ENCODE results near the gene KIF2C.

DNA sequence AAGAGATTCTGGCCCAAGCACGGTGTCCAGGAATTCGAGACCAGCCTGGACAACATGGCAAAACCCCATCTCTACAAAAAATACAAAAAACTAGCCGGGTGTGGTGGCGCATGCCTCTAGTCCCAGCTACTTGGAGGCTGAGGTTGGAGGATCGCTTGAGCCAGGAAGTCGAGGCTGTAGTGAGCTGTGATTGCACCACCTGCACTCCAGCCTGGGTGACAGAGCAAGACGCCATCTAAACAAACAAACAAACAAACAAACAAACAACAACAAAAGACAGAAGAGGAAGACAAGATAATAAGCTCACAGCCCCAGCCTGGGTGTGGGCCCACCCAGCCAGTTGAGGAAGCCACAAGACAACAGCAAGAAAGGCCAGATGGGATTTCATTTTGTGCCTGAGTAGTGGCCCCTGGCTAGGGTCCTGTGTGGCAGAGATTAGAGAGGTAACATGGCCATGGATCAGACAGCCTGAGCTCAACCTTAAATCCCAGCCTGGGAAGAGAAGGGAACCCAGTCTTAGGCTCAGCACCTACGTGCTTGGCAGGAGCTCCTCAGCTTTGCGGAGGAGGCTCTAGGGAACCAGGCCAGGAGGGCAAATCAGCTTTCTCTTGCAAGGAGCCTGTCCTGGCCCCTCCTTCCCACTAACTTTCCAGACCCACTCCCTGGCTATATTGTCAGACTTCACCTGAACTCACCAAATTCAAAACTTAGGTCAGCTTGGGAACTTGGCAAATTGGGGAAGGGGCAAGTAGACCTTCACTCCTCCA, 53.3 kb downstream of the KIF2C start:
- TF ChIP-seq EZH2 (IDR thresholded peaks at IDR 0.05; ENCODE audit: borderline replicate concordance, low read length), result no peak
- TF ChIP-seq, protein P1, sequence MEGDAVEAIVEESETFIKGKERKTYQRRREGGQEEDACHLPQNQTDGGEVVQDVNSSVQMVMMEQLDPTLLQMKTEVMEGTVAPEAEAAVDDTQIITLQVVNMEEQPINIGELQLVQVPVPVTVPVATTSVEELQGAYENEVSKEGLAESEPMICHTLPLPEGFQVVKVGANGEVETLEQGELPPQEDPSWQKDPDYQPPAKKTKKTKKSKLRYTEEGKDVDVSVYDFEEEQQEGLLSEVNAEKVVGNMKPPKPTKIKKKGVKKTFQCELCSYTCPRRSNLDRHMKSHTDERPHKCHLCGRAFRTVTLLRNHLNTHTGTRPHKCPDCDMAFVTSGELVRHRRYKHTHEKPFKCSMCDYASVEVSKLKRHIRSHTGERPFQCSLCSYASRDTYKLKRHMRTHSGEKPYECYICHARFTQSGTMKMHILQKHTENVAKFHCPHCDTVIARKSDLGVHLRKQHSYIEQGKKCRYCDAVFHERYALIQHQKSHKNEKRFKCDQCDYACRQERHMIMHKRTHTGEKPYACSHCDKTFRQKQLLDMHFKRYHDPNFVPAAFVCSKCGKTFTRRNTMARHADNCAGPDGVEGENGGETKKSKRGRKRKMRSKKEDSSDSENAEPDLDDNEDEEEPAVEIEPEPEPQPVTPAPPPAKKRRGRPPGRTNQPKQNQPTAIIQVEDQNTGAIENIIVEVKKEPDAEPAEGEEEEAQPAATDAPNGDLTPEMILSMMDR (IDR thresholded peaks at IDR 0.05; ENCODE audit: low read length), result no peak
